COLO829 (cell line): ENCODE data around the gene SMYD1.

ENCODE experiments used
- DNase-seq: peaks from one replicate; pipeline ENCODE4 v3.0.0; 2012; ENCODE audit warnings: low spot score

SMYD1 gene

GRCh38 chr2:88144914-88145497 lies 77.4 kb downstream of the SMYD1 start:
- no peak for DNase-seq

- DNase-seq = no peak
These were observed 79.0 kb downstream of the SMYD1 start for GRCh38 chr2:88146590-88146989.

GRCh38 chr2:88147145-88147544 lies 79.5 kb downstream of the SMYD1 start:
- DNase-seq = no peak

GRCh38 chr2:88148929-88149438 lies 81.4 kb downstream of the SMYD1 start:
- no peak for DNase-seq

GRCh38 chr2:88159481-88159880 lies 91.9 kb downstream of the SMYD1 start:
- DNase-seq = no peak

GRCh38 chr2:88159955-88160415 lies 92.4 kb downstream of the SMYD1 start:
- peak; percentile 74 for DNase-seq

- no peak for DNase-seq
These were observed 92.9 kb downstream of the SMYD1 start for GRCh38 chr2:88160517-88160916.

- DNase-seq = no peak
These were observed 94.0 kb downstream of the SMYD1 start for GRCh38 chr2:88161446-88162244.
